Neural progenitor cell (in vitro differentiated cells): Measurements from ENCODE around the gene SHROOM3. TPM values are rescaled to one million over a fixed set of nuclear protein-coding genes. Genes with fewer than 3 reads are reported as not detected.

Experiments
- DNase-seq: peaks from one replicate; pipeline ENCODE4 v3.0.0-alpha.2; 2016; ENCODE audit warnings: low spot score
- H2AFZ ChIP-seq: fragments of 200-600 bp; sonication (generic); replicated peaks from 2 replicates; pipeline ENCODE4 v1.6.1; 2016; ENCODE audit warnings: antibody characterized with exemption
- H3F3A ChIP-seq: fragments of 200-600 bp; sonication (generic); 2 replicates; pipeline ENCODE4 v1.6.1; 2016; ENCODE audit warnings: antibody characterized with exemption, low read depth
- H3K27ac ChIP-seq: fragments of 200-600 bp; sonication (generic); 2 replicates; pipeline ENCODE4 v1.5.1; 2016; ENCODE audit warnings: mild to moderate bottlenecking
- H3K27me3 ChIP-seq: fragments of 200-600 bp; sonication (generic); 2 replicates; pipeline ENCODE4 v1.6.1; 2016; ENCODE audit warnings: mild to moderate bottlenecking, moderate library complexity
- H3K36me3 ChIP-seq: fragments of 200-600 bp; sonication (generic); 2 replicates; pipeline ENCODE4 v1.5.1; 2016
- H3K4me1 ChIP-seq: fragments of 200-600 bp; sonication (generic); 2 replicates; pipeline ENCODE4 v1.6.1; 2016; ENCODE audit warnings: mixed run types
- H3K4me2 ChIP-seq: fragments of 200-600 bp; sonication (generic); 2 replicates; pipeline ENCODE4 v1.6.1; 2016
- H3K4me3 ChIP-seq: fragments of 200-600 bp; sonication (generic); 2 replicates; pipeline ENCODE4 v1.5.1; 2016
- H3K79me2 ChIP-seq: fragments of 200-600 bp; sonication (generic); 2 replicates; pipeline ENCODE4 v1.6.1; 2016; ENCODE audit warnings: low read depth
- H3K9ac ChIP-seq: fragments of 200-600 bp; sonication (generic); 2 replicates; pipeline ENCODE4 v1.6.1; 2016
- H3K9me3 ChIP-seq: fragments of 200-600 bp; sonication (generic); 2 replicates; pipeline ENCODE4 v1.5.1; 2016; ENCODE audit warnings: low read depth
- H4K20me1 ChIP-seq: fragments of 200-600 bp; sonication (generic); 2 replicates; pipeline ENCODE4 v1.6.1; 2016; ENCODE audit warnings: low read depth
- H3K27ac Mint-ChIP-seq: 3 replicates; pipeline ENCODE4 v1.8.0; 2021; ENCODE audit warnings: mixed read lengths
- H3K27me3 Mint-ChIP-seq: 2 replicates; pipeline ENCODE4 v1.8.0; 2022; ENCODE audit warnings: low read depth, mild to moderate bottlenecking, inconsistent platforms, moderate library complexity, mixed read lengths; ENCODE audit not compliant: insufficient read depth
- H3K36me3 Mint-ChIP-seq: 3 replicates; pipeline ENCODE4 v1.8.0; 2021; ENCODE audit warnings: mixed read lengths
- H3K4me1 Mint-ChIP-seq: 3 replicates; pipeline ENCODE4 v1.8.0; 2021; ENCODE audit warnings: mixed read lengths
- H3K4me3 Mint-ChIP-seq: 3 replicates; pipeline ENCODE4 v1.8.0; 2021; ENCODE audit warnings: mild to moderate bottlenecking, moderate library complexity, mixed read lengths
- H3K9me3 Mint-ChIP-seq: 3 replicates; pipeline ENCODE4 v1.8.0; 2020; ENCODE audit warnings: mixed read lengths
- EZH2 ChIP-seq: fragments of 200-600 bp; sonication (generic); IDR thresholded peaks from 2 replicates; pipeline ENCODE4 v1.6.1; 2017; ENCODE audit warnings: antibody characterized with exemption, mild to moderate bottlenecking, moderate library complexity
- EZH2phosphoT487 ChIP-seq: fragments of 200-600 bp; sonication (generic); IDR thresholded peaks from 2 replicates; pipeline ENCODE4 v1.6.1; 2017; ENCODE audit warnings: antibody characterized with exemption
- total RNA-seq: library from RNA; depleted of rRNA; stranded (reverse); fragments of >200 nt; gene quantifications from 2 replicates; pipeline ENCODE4 v1.2.3, GENCODE V29; 2015; ENCODE audit warnings: low replicate concordance
- TF ChIP-seq, protein P1 (sequence below): fragments of 200-600 bp; sonication (generic); IDR thresholded peaks from 2 replicates; pipeline ENCODE4 v1.5.1; 2017; ENCODE audit warnings: antibody characterized with exemption, mild to moderate bottlenecking

SHROOM3 gene
- total RNA-seq, 1 donor from 2014 or later: 36.6 TPM

DNA sequence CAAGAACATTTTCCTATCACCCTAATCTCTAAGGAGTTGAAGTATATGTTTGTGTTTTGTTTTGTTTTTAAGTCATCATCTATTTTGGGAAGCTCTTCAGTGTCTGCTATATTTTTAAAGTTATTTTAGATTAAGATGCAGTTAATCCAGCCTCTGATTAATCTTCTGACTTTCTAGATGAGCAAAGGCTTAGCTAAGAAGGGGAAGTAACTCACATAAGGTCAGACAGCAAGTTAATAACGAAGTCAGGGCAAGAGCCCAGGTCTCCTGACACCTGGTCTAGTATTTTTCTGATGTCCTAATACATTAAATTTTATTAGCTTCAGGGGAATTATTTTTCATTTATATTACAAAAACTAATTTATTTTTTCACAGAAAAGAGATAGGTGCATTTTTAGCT is 294.4 kb downstream of the SHROOM3 start:
- DNase-seq: no peak
- no peaks in the 10 kb centered on the region for H3K9me3 ChIP-seq
- no peaks in the 10 kb centered on the region for H3K36me3 ChIP-seq
- H3K27ac ChIP-seq: no peak overlapping the region
- Mint-ChIP-seq H3K4me3 (no peak overlapping the region), H3K27me3 (peaks cover 9% of the 10 kb centered on the region), H3K36me3 (peaks cover 38% of the 10 kb centered on the region), H3K4me1 (peaks cover 59% of the 10 kb centered on the region), H3K9me3 (no peaks in the 10 kb centered on the region), H3K27ac (no peak overlapping the region)
- H3K4me2 ChIP-seq: no peak overlapping the region
- TF ChIP-seq, protein P1, sequence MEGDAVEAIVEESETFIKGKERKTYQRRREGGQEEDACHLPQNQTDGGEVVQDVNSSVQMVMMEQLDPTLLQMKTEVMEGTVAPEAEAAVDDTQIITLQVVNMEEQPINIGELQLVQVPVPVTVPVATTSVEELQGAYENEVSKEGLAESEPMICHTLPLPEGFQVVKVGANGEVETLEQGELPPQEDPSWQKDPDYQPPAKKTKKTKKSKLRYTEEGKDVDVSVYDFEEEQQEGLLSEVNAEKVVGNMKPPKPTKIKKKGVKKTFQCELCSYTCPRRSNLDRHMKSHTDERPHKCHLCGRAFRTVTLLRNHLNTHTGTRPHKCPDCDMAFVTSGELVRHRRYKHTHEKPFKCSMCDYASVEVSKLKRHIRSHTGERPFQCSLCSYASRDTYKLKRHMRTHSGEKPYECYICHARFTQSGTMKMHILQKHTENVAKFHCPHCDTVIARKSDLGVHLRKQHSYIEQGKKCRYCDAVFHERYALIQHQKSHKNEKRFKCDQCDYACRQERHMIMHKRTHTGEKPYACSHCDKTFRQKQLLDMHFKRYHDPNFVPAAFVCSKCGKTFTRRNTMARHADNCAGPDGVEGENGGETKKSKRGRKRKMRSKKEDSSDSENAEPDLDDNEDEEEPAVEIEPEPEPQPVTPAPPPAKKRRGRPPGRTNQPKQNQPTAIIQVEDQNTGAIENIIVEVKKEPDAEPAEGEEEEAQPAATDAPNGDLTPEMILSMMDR: no peak
- H3F3A ChIP-seq: no peaks in the 10 kb centered on the region
- no peak overlapping the region for H3K9ac ChIP-seq
- peaks cover 8% of the 10 kb centered on the region for H3K4me1 ChIP-seq
- no peaks in the 10 kb centered on the region for H3K27me3 ChIP-seq
- H3K4me3 ChIP-seq: no peak overlapping the region
- peaks cover 18% of the 10 kb centered on the region for H4K20me1 ChIP-seq
- no peak overlapping the region for H2AFZ ChIP-seq
- H3K79me2 ChIP-seq: peaks cover 7% of the 10 kb centered on the region

DNA sequence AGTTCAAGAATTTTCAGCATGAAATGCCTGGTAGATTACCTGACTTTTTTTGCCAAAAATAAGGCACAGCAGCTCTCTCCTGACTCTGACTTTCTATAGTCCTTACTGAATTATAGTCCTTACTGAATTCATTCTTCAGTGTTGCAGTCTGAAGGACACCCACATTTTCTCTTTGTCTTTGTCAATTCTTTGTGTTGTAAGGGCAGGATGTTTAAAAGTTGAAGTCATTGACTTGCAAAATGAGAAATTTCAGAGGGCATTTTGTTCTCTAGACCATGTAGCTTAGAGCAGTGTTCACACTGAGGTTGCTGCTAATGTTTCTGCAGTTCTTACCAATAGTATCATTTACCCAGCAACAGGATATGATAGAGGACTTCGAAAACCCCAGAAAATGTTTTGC is 295.0 kb downstream of the SHROOM3 start:
- Histone ChIP-seq H3K27me3 (no peaks in the 10 kb centered on the region), H3K4me2 (no peak overlapping the region), H3K27ac (no peak overlapping the region), H3K4me1 (peaks cover 3% of the 10 kb centered on the region), H3F3A (no peaks in the 10 kb centered on the region), H3K36me3 (no peaks in the 10 kb centered on the region), H3K9ac (no peak overlapping the region), H2AFZ (no peak overlapping the region), H3K4me3 (no peak overlapping the region), H4K20me1 (peaks cover 16% of the 10 kb centered on the region), H3K9me3 (no peaks in the 10 kb centered on the region), H3K79me2 (peaks cover 1% of the 10 kb centered on the region)
- TF ChIP-seq, protein P1: no peak
- TF ChIP-seq EZH2phosphoT487 (no peak), EZH2 (no peak)
- no peaks in the 10 kb centered on the region for H3K9me3 Mint-ChIP-seq
- no peak overlapping the region for H3K27ac Mint-ChIP-seq
- H3K36me3 Mint-ChIP-seq: peaks cover 42% of the 10 kb centered on the region
- DNase-seq: no peak
- no peak overlapping the region for H3K4me3 Mint-ChIP-seq
- peaks cover 9% of the 10 kb centered on the region for H3K27me3 Mint-ChIP-seq
- H3K4me1 Mint-ChIP-seq: peaks cover 54% of the 10 kb centered on the region

DNA sequence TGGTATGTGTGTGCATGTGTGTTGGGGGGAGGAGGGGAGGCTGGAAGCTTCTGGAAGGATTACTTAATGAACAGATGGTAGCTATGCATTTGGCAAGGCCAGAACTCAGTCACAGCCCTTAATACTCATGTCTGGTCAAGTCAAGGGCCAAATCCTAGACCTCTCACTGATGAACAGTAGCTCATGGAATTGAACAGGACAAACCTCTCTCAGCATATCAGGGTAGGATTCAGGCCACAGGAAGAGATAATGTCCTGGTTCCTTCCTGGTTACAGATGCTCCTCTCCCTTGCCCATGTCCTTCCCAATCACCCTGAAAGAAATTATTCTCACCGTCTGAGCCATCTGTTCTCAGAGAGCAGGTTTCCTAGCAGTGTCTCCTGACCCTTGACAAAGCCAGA is 297.2 kb downstream of the SHROOM3 start:
- H3K79me2 ChIP-seq: no peaks in the 10 kb centered on the region
- H3K36me3 ChIP-seq: no peaks in the 10 kb centered on the region
- no peak overlapping the region for H2AFZ ChIP-seq
- H3K4me1 Mint-ChIP-seq: peaks cover 49% of the 10 kb centered on the region
- no peaks in the 10 kb centered on the region for H3F3A ChIP-seq
- H3K27me3 ChIP-seq: no peaks in the 10 kb centered on the region
- H4K20me1 ChIP-seq: peaks cover 16% of the 10 kb centered on the region
- H3K36me3 Mint-ChIP-seq: peaks cover 41% of the 10 kb centered on the region
- no peak overlapping the region for H3K9ac ChIP-seq
- H3K27me3 Mint-ChIP-seq: peaks cover 6% of the 10 kb centered on the region
- no peak for DNase-seq
- no peak overlapping the region for H3K4me3 Mint-ChIP-seq
- no peaks in the 10 kb centered on the region for H3K4me1 ChIP-seq
- no peaks in the 10 kb centered on the region for H3K9me3 Mint-ChIP-seq
- H3K27ac Mint-ChIP-seq: peak overlapping the region; percentile 73
- TF ChIP-seq, protein P1: no peak
- TF ChIP-seq EZH2phosphoT487 (no peak), EZH2 (no peak)
- H3K4me2 ChIP-seq: no peak overlapping the region
- no peak overlapping the region for H3K27ac ChIP-seq
- H3K4me3 ChIP-seq: no peak overlapping the region
- no peaks in the 10 kb centered on the region for H3K9me3 ChIP-seq
